Stimulated activated CD4-positive, alpha-beta T cell treated with anti-CD3 and anti-CD28 coated beads, Interleukin-1b, Interleukin-23, amount 100 ng/mL, for 1 hour (primary cell): ENCODE measurements around the gene LY9.
"Not testable (repeated sequence)": the region's sequence is repeated elsewhere in the genome, so short reads cannot be mapped to it uniquely, and the experiment has no call there.

Experiments used
- DNase-seq, 2 donors: peaks; one replicate each; pipeline ENCODE4 v3.0.0-alpha.2; 2020; ENCODE audit warnings: low read depth in 2 of 2

Gene LY9

DNA sequence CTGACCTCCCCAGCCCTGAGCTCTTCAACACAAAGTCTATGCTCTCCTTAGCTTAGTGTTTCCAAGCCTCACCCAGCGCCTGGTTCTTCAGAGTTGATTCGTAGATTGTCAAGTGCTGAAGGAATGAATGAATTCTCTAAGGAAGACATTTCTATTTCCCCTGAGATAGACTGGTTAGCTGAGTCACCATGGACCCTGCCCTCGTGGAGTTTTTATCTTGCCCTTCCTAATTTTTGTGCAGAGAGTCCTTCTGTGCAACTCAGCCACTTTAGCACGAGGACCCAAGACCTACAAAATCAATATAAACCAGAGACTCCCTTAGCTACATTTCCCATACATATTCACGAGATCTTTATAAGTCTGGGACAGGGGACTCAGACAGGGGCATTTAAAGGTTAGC, 69.4 kb downstream of the LY9 start:
- DNase-seq = no peak

DNA sequence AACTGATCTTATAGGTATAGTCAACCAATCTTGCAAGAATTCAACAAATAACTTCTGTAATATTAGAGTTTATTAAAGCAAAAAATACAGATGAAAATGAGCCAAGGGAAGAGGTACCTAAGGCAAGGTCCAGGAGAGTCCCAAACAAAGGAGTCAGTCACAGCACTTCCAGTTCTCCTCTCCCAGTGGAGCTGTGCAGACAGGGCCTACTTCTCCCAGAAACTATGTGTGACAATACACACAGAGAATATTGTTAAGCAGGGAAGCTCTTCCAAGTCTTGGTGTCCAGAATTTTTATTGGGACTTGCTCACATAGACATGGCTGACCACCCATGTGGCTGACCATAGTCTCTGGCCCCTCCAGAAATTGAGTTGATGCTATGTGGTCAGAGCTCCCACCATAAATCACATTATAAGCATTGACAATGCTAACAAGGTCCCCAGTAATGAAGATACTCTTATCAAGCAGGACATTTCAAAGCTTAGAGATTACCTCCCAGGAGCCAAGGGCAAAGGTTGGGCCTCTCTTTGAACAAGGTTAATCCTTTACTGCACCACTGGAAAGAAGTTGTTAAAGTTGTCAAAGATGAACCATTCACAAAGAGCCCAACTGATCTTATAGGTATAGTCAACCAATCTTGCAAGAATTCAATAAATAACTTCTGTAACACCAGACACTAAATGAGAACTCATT, 70.2 kb downstream of the LY9 start:
- no peak for DNase-seq

DNA sequence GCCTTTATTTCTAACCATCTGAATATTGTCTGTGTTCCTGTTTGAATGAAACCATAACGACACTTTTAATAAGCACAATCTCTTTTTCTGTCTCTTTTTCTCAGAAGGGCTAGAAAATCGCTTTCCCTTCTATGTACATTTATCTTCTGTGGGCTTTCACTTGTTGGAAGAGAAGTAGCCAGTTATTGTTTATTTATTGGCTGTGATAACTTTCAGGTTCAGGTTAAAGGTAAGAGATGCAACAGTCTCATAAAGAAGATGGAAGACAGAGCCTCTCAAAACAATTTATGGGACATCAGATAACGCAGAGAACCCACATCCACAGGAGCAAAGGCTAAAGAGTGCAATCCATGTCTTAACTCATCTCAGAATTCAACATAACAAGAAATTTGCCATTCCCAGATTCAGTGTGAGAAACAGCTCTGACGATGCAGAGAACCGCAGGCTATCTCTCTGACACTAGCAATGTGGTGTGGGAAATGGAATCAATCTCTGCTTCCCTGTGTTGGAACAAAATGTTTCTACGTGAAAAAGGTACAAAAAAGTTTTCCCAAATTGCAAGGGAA, 70.8 kb downstream of the LY9 start:
- no peak for DNase-seq

DNA sequence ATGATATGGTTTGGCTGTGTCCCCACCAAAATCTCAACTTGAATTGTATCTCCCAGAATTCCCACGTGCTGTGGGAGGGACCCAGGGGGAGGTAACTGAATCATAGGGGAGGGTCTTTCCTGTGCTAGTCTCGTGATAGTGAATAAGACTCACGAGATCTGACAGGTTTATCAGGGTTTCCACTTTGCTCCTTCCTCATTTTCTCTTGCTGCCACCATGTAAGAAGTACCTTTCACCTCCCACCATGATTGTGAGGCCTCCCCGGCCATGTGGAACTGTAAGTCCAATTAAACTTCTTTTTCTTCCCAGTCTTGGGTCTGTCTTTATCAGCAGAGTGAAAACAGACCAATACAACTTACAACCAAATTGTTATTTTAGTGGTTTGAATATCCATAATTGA, 71.7 kb downstream of the LY9 start:
- not testable (repeated sequence) for DNase-seq

- no peak for DNase-seq
Measured at GRCh38 chr1:160868141-160868540, 72.2 kb downstream of the LY9 start.

DNA sequence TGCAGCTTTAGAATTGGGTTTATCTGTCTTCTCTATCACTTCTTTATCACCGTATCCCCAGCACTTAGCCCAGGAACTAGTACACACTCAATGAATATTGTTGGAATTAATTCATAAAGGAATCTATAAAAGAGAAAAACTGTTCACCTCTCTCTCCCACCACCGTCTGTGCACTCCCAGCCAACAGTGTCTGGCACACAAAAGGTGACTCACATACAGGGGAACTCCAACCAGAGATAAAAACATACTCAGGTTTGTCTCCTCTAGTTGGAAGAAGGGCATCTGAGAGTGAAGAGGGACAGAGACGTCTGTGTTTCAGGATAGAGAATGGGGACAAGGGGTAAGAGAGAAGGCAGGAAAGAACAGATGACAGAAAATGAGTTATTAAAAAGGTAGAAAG, 79.0 kb downstream of the LY9 start:
- no peak for DNase-seq

- not testable (repeated sequence) for DNase-seq
Measured at GRCh38 chr1:160875591-160875990, 79.6 kb downstream of the LY9 start.

DNA sequence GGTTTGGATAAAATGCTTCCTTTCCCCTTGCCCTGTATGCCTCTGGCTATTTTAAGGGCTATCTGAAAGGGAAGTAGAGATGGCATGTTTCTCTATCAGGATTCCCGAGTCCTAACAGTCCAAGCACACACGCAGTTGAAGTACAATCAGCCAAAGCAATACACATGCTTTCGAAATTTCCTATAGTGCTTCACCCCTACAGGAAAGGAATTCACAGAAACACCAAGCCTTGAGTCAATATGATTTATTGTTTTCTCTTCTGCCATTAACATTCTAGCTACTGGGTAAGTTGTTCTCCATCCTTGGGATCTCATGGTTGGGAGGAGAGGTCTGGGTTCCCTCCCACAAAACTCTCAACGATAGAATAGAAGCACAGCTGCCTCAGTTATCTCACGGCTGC, 80.3 kb downstream of the LY9 start:
- DNase-seq = no peak

DNA sequence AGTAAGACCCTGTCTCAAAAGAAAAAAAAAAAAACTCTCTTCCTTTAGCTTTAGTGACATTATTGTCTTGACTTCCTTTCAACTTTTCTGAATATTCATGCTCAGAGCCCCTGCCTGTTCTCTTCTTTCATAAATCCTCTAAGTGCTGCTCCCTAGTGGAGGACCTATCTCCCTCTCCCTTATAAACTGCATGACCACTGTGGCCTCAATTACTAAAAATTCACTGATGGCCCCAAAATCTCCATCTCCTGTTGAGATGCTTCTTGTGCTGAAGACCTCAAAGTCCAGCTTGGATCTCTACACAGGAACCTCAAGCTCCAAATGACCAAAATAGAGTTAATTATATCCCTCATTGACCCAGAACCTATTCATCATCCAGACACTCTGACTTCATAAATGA, 81.2 kb downstream of the LY9 start:
- DNase-seq = no peak
